Neural cell (in vitro differentiated cells): ENCODE data around the gene OR52E5. TPM values are rescaled to one million over a fixed set of nuclear protein-coding genes. Genes with fewer than 3 reads are reported as not detected.

Source experiments
- H2AFZ ChIP-seq: fragments of 200-600, 300-800 bp; sonication (generic), shearing (Covaris generic); 2 replicates; pipeline ENCODE4 v1.6.0; 2014; ENCODE audit warnings: low read depth, mild to moderate bottlenecking, antibody characterized with exemption, low read length, moderate library complexity
- H3F3A ChIP-seq: fragments of 200-600 bp; shearing (Covaris generic); 2 replicates; pipeline ENCODE4 v1.6.1; 2016; ENCODE audit warnings: mild to moderate bottlenecking, moderate library complexity, mixed read lengths, antibody characterized with exemption, low read length; ENCODE audit not compliant: insufficient read depth, poor library complexity, severe bottlenecking
- H3K27ac ChIP-seq: fragments of 200-600, 300-800 bp; sonication (generic), shearing (Covaris generic); 2 replicates; pipeline ENCODE4 v1.5.1; 2014; ENCODE audit warnings: mild to moderate bottlenecking, low read length, moderate library complexity
- H3K27me3 ChIP-seq: fragments of 300-800, 200-600 bp; sonication (generic), shearing (Covaris generic); 2 replicates; pipeline ENCODE4 v1.6.0; 2014; ENCODE audit warnings: mild to moderate bottlenecking, low read depth, low read length, moderate library complexity; ENCODE audit not compliant: insufficient read depth
- H3K36me3 ChIP-seq: fragments of 300-800, 200-600 bp; sonication (generic), shearing (Covaris generic); 2 replicates; pipeline ENCODE4 v1.5.1; 2014; ENCODE audit warnings: mild to moderate bottlenecking, antibody characterized with exemption, low read length, moderate library complexity; ENCODE audit not compliant: insufficient read depth
- H3K4me2 ChIP-seq: fragments of 300-800, 200-600 bp; sonication (generic), shearing (Covaris generic); 2 replicates; pipeline ENCODE4 v1.6.0; 2014; ENCODE audit warnings: mild to moderate bottlenecking, low read length
- H3K4me3 ChIP-seq: fragments of 300-800, 200-600 bp; sonication (generic), shearing (Covaris generic); 2 replicates; pipeline ENCODE4 v1.5.1; 2014; ENCODE audit warnings: mild to moderate bottlenecking, low read length, moderate library complexity
- H3K79me2 ChIP-seq: fragments of 200-600 bp; shearing (Covaris generic); replicated peaks from 2 replicates; pipeline ENCODE4 v1.6.0; 2014; ENCODE audit warnings: mild to moderate bottlenecking, low read length, moderate library complexity; ENCODE audit not compliant: insufficient read depth
- H3K9ac ChIP-seq: fragments of 300-800, 200-600 bp; sonication (generic), shearing (Covaris generic); 2 replicates; pipeline ENCODE4 v1.6.1; 2016; ENCODE audit warnings: mild to moderate bottlenecking, low read length, mixed read lengths
- H3K9me2 ChIP-seq: fragments of 200-600 bp; shearing (Covaris generic); 2 replicates; pipeline ENCODE4 v1.6.1; 2016; ENCODE audit warnings: mild to moderate bottlenecking, low read length, mixed read lengths; ENCODE audit not compliant: insufficient read depth
- H3K9me3 ChIP-seq: fragments of 200-600, 300-800 bp; sonication (generic), shearing (Covaris generic); 2 replicates; pipeline ENCODE4 v1.6.1; 2016; ENCODE audit warnings: mild to moderate bottlenecking, mixed run types, low read length, moderate library complexity, mixed read lengths
- H4K20me1 ChIP-seq: fragments of 200-600 bp; shearing (Covaris generic); 2 replicates; pipeline ENCODE4 v1.6.1; 2016; ENCODE audit warnings: mild to moderate bottlenecking, mixed run types; ENCODE audit not compliant: insufficient read depth
- CTCF ChIP-seq: fragments of 450-650 bp; IDR thresholded peaks from 2 replicates; pipeline ENCODE4 v1.5.1; 2014; ENCODE audit warnings: antibody characterized with exemption, mild to moderate bottlenecking, moderate library complexity; ENCODE audit not compliant: poor library complexity, severe bottlenecking
- EP300 ChIP-seq: fragments of 450-650 bp; conservative IDR thresholded peaks from 2 replicates; pipeline ENCODE4 v1.6.1; 2014; ENCODE audit warnings: antibody characterized with exemption, mild to moderate bottlenecking, moderate library complexity; ENCODE audit not compliant: poor library complexity, severe bottlenecking
- EZH2 ChIP-seq: fragments of 200-600, 300-800 bp; shearing (Covaris generic), sonication (generic); IDR thresholded peaks from 2 replicates; pipeline ENCODE4 v1.6.1; 2014; ENCODE audit warnings: antibody characterized with exemption, low read length, borderline replicate concordance, mild to moderate bottlenecking; ENCODE audit not compliant: insufficient read depth, poor library complexity, severe bottlenecking
- MXI1 ChIP-seq: fragments of 450-650 bp; conservative IDR thresholded peaks from 2 replicates; pipeline ENCODE4 v1.6.1; 2014; ENCODE audit warnings: antibody characterized with exemption, mild to moderate bottlenecking; ENCODE audit not compliant: poor library complexity, severe bottlenecking
- POLR2AphosphoS5 ChIP-seq: IDR thresholded peaks from 2 replicates; pipeline ENCODE4 v1.6.1; 2012
- RAD21 ChIP-seq: fragments of 450-650 bp; conservative IDR thresholded peaks from 2 replicates; pipeline ENCODE4 v1.6.1; 2014; ENCODE audit warnings: antibody characterized with exemption, mild to moderate bottlenecking, moderate library complexity
- SMC3 ChIP-seq: fragments of 450-650 bp; conservative IDR thresholded peaks from 2 replicates; pipeline ENCODE4 v1.6.1; 2014; ENCODE audit warnings: antibody characterized with exemption, mild to moderate bottlenecking, moderate library complexity; ENCODE audit not compliant: poor library complexity
- TAF1 ChIP-seq: IDR thresholded peaks from 2 replicates; pipeline ENCODE4 v1.6.1; 2012; ENCODE audit warnings: low read depth
- polyA plus RNA-seq: library from polyadenylated mRNA; depleted of rRNA; stranded (reverse); fragments of >200 nt; gene quantifications from 2 replicates; pipeline ENCODE4 v1.2.3, GENCODE V29; 2014
- TF ChIP-seq, protein P1 (sequence below): IDR thresholded peaks from 2 replicates; pipeline ENCODE4 v1.6.1; 2012; ENCODE audit warnings: borderline replicate concordance

The OR52E5 gene
- polyA plus RNA-seq, 1 donor from 2014 or later = not detected

DNA sequence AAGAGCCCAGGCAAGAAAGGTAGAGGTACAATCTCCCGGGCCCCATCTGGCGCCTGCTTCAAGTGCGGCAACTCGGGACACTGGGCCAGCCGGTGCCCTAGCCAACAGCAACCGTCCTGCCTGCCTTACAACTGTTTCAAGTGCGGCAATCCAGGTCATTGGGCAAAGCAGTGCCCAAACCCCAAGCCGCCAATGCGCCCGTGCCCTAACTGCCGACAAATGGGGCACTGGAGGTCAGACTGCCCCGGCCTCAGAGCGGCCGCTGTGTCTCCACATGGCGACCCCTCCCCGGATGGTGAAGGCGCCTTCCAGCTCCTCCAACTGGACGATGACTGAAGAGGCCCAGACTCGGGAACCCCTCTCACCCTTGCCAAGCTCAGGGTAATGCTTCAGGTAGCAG, 37.6 kb downstream of the OR52E5 start:
- Histone ChIP-seq H3F3A (no peaks in the 10 kb centered on the region), H3K9ac (no peak overlapping the region), H3K36me3 (no peaks in the 10 kb centered on the region), H3K27me3 (no peaks in the 10 kb centered on the region), H3K4me3 (no peak overlapping the region), H3K79me2 (no peaks in the 10 kb centered on the region), H3K9me2 (no peaks in the 10 kb centered on the region), H3K4me2 (no peak overlapping the region), H3K27ac (no peak overlapping the region), H3K9me3 (no peaks in the 10 kb centered on the region), H4K20me1 (no peaks in the 10 kb centered on the region), H2AFZ (no peak overlapping the region)
- no peak for TF ChIP-seq EZH2
- TF ChIP-seq EP300 = no peak
- TF ChIP-seq CTCF = no peak

GRCh38 chr11:5931061-5931460, 38.1 kb downstream of the OR52E5 start:
- TF ChIP-seq RAD21 (no peak), EZH2 (no peak), CTCF (no peak), MXI1 (no peak), EP300 (no peak), POLR2AphosphoS5 (no peak), SMC3 (no peak), TAF1 (no peak)
- TF ChIP-seq, protein P1, sequence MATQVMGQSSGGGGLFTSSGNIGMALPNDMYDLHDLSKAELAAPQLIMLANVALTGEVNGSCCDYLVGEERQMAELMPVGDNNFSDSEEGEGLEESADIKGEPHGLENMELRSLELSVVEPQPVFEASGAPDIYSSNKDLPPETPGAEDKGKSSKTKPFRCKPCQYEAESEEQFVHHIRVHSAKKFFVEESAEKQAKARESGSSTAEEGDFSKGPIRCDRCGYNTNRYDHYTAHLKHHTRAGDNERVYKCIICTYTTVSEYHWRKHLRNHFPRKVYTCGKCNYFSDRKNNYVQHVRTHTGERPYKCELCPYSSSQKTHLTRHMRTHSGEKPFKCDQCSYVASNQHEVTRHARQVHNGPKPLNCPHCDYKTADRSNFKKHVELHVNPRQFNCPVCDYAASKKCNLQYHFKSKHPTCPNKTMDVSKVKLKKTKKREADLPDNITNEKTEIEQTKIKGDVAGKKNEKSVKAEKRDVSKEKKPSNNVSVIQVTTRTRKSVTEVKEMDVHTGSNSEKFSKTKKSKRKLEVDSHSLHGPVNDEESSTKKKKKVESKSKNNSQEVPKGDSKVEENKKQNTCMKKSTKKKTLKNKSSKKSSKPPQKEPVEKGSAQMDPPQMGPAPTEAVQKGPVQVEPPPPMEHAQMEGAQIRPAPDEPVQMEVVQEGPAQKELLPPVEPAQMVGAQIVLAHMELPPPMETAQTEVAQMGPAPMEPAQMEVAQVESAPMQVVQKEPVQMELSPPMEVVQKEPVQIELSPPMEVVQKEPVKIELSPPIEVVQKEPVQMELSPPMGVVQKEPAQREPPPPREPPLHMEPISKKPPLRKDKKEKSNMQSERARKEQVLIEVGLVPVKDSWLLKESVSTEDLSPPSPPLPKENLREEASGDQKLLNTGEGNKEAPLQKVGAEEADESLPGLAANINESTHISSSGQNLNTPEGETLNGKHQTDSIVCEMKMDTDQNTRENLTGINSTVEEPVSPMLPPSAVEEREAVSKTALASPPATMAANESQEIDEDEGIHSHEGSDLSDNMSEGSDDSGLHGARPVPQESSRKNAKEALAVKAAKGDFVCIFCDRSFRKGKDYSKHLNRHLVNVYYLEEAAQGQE = no peak
- H3K36me3 ChIP-seq = no peaks in the 10 kb centered on the region
- H3K9me3 ChIP-seq = no peaks in the 10 kb centered on the region

More at GRCh38 chr11:5931061-5931460, 38.1 kb downstream of the OR52E5 start:
- no peak overlapping the region for H2AFZ ChIP-seq
- H3K9ac ChIP-seq = no peak overlapping the region
- no peaks in the 10 kb centered on the region for H3F3A ChIP-seq
- H3K27me3 ChIP-seq = no peaks in the 10 kb centered on the region
- no peak overlapping the region for H3K4me2 ChIP-seq
- no peaks in the 10 kb centered on the region for H3K9me2 ChIP-seq
- H3K79me2 ChIP-seq = no peaks in the 10 kb centered on the region
- H3K4me3 ChIP-seq = no peak overlapping the region
- H3K27ac ChIP-seq = no peak overlapping the region
- no peaks in the 10 kb centered on the region for H4K20me1 ChIP-seq
